PC-9 (cell line): Measurements from ENCODE around the gene UBE2Q2. TPM values are rescaled to one million over a fixed set of nuclear protein-coding genes. Genes with fewer than 3 reads are reported as not detected.

ENCODE experiments used
- BruUV-seq: library from RNA; stranded (reverse); fragments of 400-500 nt; replicated peaks from 2 replicates; lab custom pipeline; 2021; lab: Mats Ljungman, UMichigan
- CTCF ChIA-PET: fragments of 300-600 bp; sonication (Branson Sonifier 250); formaldehyde crosslinking; loops from one replicate; lab custom pipeline; 2022; ENCODE audit warnings: antibody characterized with exemption; lab: Charles Lee
- POLR2A ChIA-PET: fragments of 300-600 bp; sonication (Branson Sonifier 250); formaldehyde crosslinking; loops from one replicate; lab custom pipeline; 2022; ENCODE audit warnings: antibody characterized with exemption; ENCODE audit not compliant: unreplicated experiment; lab: Charles Lee
- DNase-seq, 2 experiments: peaks; one replicate each; pipeline versions ENCODE4 v3.0.0 to v3.0.0-alpha.2; 2015 to 2022; ENCODE audit warnings: mixed read lengths in 1 of 2
- H2AFZ ChIP-seq: fragments of 200-600 bp; sonication (generic); 2 replicates; pipeline ENCODE4 v1.8.1; 2017; ENCODE audit warnings: antibody characterized with exemption
- H3F3A ChIP-seq: fragments of 200-600 bp; sonication (generic); 2 replicates; pipeline ENCODE4 v1.8.1; 2017; ENCODE audit warnings: antibody characterized with exemption, mild to moderate bottlenecking, low read depth; ENCODE audit not compliant: insufficient read depth
- H3K27ac ChIP-seq: fragments of 200-600 bp; sonication (generic); 2 replicates; pipeline ENCODE4 v1.6.1; 2016; ENCODE audit warnings: mixed run types
- H3K27me3 ChIP-seq: fragments of 200-600 bp; sonication (generic); 2 replicates; pipeline ENCODE4 v1.6.1; 2016; ENCODE audit warnings: low read depth, mixed run types; ENCODE audit not compliant: insufficient read depth
- H3K36me3 ChIP-seq: fragments of 200-600 bp; sonication (generic); 2 replicates; pipeline ENCODE4 v1.6.1; 2016; ENCODE audit warnings: low read depth, mixed run types
- H3K4me1 ChIP-seq: fragments of 200-600 bp; sonication (generic); replicated peaks from 2 replicates; pipeline ENCODE4 v1.6.1; 2016; ENCODE audit warnings: mixed run types; ENCODE audit not compliant: insufficient read depth
- H3K4me2 ChIP-seq: fragments of 200-600 bp; sonication (generic); 2 replicates; pipeline ENCODE4 v1.6.1; 2017; ENCODE audit warnings: mixed run types
- H3K4me3 ChIP-seq: fragments of 200-600 bp; sonication (generic); 2 replicates; pipeline ENCODE4 v1.6.1; 2016; ENCODE audit warnings: mixed run types
- H3K79me2 ChIP-seq: fragments of 200-600 bp; sonication (generic); 2 replicates; pipeline ENCODE4 v1.6.1; 2017; ENCODE audit warnings: low read depth, mixed run types
- H3K9me2 ChIP-seq: fragments of 200-600 bp; sonication (generic); 2 replicates; pipeline ENCODE4 v1.8.1; 2017; ENCODE audit warnings: mild to moderate bottlenecking; ENCODE audit not compliant: insufficient read depth
- H3K9me3 ChIP-seq: fragments of 200-600 bp; sonication (generic); 2 replicates; pipeline ENCODE4 v1.8.1; 2016; ENCODE audit warnings: low read depth; ENCODE audit not compliant: insufficient read depth
- H4K20me1 ChIP-seq: fragments of 200-600 bp; sonication (generic); 2 replicates; pipeline ENCODE4 v1.8.1; 2017; ENCODE audit not compliant: insufficient read depth
- EZH2 ChIP-seq: fragments of 200-600 bp; sonication (generic); IDR thresholded peaks from 2 replicates; pipeline ENCODE4 v1.8.0; 2017; ENCODE audit warnings: antibody characterized with exemption, low read depth
- intact Hi-C: fragments of 100-400 bp; cut with micrococcal nuclease; formaldehyde crosslinking; loops from one replicate; pipeline ENCODE4 v1.10.0; 2022; ENCODE audit not compliant: unreplicated experiment
- total RNA-seq: library from RNA; stranded (reverse); gene quantifications from 2 replicates; pipeline ENCODE4 v1.2.3, GENCODE V29; 2021
- TF ChIP-seq, protein P1 (sequence below): fragments of 200-600 bp; sonication (generic); conservative IDR thresholded peaks from 2 replicates; pipeline ENCODE4 v1.6.1; 2017; ENCODE audit warnings: mixed run types, antibody characterized with exemption, mild to moderate bottlenecking, moderate library complexity

The UBE2Q2 gene
- total RNA-seq, 1 experiment from 2014 or later: 15.6 TPM

DNA sequence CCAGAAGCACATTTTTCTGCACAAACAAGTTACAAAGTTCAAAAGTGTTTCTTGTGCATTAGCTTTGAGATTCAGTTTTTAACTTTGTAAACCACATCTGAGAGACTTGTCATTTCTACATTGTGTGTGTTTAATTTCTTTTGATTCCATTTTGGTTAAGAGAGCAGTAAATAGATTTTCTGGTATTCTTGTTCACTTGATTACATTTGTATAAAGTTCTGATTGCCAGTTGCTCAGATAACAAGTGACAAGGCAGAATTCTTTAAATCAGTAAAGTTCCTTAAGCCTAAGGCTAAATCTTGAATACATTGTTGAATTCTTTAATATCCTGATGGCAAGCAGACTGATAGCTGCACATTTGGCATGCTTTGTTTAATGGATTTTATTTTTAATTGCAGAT lies 57.3 kb downstream of the UBE2Q2 start:
- no TSS peak for BruUV-seq
- ChIA-PET CTCF (interaction anchor here (0.6 kb wide), 1 partner anchor 92 kb away, joined by 11 read pairs; no protein-coding TSS in a partner anchor), POLR2A (no interaction called here)
- Histone ChIP-seq H3K4me3 (no peak overlapping the region), H3F3A (peaks cover 12% of the 10 kb centered on the region; the same call in 1 of the 2 replicates), H4K20me1 (no peaks in the 10 kb centered on the region), H3K79me2 (peaks cover 15% of the 10 kb centered on the region), H3K9me3 (no peaks in the 10 kb centered on the region), H3K27ac (no peak overlapping the region), H2AFZ (no peak overlapping the region), H3K36me3 (peaks cover 4% of the 10 kb centered on the region; the same call in 1 of the 2 replicates), H3K27me3 (no peaks in the 10 kb centered on the region), H3K9me2 (no peaks in the 10 kb centered on the region), H3K4me1 (peaks cover 16% of the 10 kb centered on the region), H3K4me2 (no peak overlapping the region)
- TF ChIP-seq, protein P1, sequence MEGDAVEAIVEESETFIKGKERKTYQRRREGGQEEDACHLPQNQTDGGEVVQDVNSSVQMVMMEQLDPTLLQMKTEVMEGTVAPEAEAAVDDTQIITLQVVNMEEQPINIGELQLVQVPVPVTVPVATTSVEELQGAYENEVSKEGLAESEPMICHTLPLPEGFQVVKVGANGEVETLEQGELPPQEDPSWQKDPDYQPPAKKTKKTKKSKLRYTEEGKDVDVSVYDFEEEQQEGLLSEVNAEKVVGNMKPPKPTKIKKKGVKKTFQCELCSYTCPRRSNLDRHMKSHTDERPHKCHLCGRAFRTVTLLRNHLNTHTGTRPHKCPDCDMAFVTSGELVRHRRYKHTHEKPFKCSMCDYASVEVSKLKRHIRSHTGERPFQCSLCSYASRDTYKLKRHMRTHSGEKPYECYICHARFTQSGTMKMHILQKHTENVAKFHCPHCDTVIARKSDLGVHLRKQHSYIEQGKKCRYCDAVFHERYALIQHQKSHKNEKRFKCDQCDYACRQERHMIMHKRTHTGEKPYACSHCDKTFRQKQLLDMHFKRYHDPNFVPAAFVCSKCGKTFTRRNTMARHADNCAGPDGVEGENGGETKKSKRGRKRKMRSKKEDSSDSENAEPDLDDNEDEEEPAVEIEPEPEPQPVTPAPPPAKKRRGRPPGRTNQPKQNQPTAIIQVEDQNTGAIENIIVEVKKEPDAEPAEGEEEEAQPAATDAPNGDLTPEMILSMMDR: no peak
- TF ChIP-seq EZH2: no peak
- DNase-seq: no peak
- intact Hi-C loops: loop anchor here (5.0 kb wide), 1 partner anchor 88 kb away; no protein-coding TSS in a partner anchor

DNA sequence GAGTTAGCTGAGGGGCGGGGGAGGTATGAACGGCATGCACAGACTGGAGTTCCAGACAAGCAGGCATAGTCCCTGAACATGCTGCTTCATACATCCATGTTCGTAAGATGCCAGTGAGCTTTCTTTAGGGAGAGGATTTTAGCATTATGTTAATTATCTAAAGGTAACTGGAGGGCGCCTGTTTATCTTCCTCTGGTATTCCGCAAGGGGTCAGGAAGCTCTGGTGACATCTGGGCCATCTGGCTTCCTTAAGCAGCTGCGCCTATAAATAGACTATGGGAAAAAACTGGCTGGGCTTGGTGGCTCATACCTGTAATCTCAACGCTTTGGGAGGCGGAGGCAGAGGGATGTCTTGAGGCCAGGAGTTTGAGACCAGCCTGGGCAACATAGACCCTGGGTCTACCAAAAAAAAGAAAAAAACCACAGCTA lies 58.9 kb downstream of the UBE2Q2 start:
- intact Hi-C loops: loop anchor here (5.0 kb wide), 1 partner anchor 90 kb away; no protein-coding TSS in a partner anchor

DNA sequence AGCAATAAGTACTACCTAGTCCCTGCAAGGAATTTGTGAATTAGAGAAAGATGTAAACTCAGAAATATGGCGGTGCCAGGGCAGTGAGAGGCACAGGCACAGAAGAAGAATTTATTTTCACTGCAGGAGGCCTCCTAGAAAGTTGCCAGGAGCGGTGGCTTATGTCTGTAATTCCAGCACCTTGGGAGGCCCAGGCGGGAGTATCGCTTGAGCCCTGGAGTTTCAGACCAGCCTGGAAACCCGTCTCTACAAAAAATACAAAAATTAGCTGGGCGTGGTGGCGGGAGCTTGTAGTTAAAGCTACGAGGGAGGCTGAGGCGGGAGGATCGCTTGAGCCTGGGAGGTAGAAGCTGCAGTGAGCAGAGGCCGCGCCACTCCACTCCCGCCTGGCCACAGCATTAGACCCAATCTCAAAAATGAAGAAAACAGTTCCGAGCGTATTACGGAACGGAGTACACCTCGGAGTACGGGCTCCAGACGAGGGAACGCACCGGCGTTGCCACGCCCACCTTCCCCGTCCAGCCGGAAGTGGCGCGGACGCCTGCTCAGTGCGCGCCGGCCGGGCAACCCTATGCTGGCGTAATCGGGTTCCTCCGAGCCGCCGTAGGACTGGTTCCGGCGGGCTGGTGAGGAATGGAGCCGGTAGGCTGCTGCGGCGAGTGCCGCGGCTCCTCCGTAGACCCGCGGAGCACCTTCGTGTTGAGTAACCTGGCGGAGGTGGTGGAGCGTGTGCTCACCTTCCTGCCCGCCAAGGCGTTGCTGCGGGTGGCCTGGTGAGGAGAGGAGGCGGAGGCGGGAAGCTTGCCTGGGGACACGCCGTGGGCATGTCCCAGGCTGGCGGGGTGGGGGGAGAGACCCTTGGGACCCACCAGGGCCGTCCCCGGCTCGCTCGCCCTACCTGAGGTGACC lies 60.3 kb downstream of the UBE2Q2 start, which contains the start of gene FBXO22:
TSS of gene FBXO22 (plus strand) at position 548 of the 909 bp plus-strand sequence. CDS start at position 634, 86 bp downstream.
- H3K36me3 ChIP-seq: peaks cover 8% of the 10 kb centered on the region; the same call in 1 of the 2 replicates
- peak within 1 kb of the TSS; percentile 73 for H3K4me2 ChIP-seq
- H3K9me3 ChIP-seq: no peaks in the 10 kb centered on the region
- 0 out of 2 replicates have a peak, but pooled peaks cover 3% of the 10 kb centered on the region for H4K20me1 ChIP-seq
- TF ChIP-seq, protein P1: no peak
- no peak for TF ChIP-seq EZH2
- H3K79me2 ChIP-seq: peaks cover 32% of the 10 kb centered on the region
- H2AFZ ChIP-seq: peak within 1 kb of the TSS; percentile 100
- no TSS peak for BruUV-seq
- POLR2A ChIA-PET: interaction anchor here (0.6 to 0.7 kb wide), 4 partner anchors 61 to 913 kb away, joined by 3 to 17 read pairs (median 4); partner anchors contain the start of gene SIN3A
- no peaks in the 10 kb centered on the region for H3K27me3 ChIP-seq
- CTCF ChIA-PET: interaction anchor here (0.7 kb wide), 2 partner anchors 26 to 182 kb away, joined by 3 to 5 read pairs; no protein-coding TSS in a partner anchor
- H3K27ac ChIP-seq: peak within 1 kb of the TSS; percentile 84
- peaks cover 12% of the 10 kb centered on the region; the same call in 1 of the 2 replicates for H3F3A ChIP-seq
- peaks cover 17% of the 10 kb centered on the region for H3K4me1 ChIP-seq
- peak; percentile 78 to 92 for DNase-seq
- intact Hi-C loops: loop anchor here (5.0 kb wide), 1 partner anchor 91 kb away; no protein-coding TSS in a partner anchor
- no peaks in the 10 kb centered on the region for H3K9me2 ChIP-seq
- H3K4me3 ChIP-seq: peak within 1 kb of the TSS; percentile 99

More for the DNA sequence above, 58.9 kb downstream of the UBE2Q2 start:
- Histone ChIP-seq H3K4me2 (peak overlapping the region; percentile 73; the same call in 1 of the 2 replicates), H2AFZ (no peak overlapping the region), H3K27me3 (no peaks in the 10 kb centered on the region), H3K4me3 (no peak overlapping the region), H3K9me3 (no peaks in the 10 kb centered on the region), H3K4me1 (peaks cover 17% of the 10 kb centered on the region), H3K79me2 (peaks cover 26% of the 10 kb centered on the region), H3K36me3 (peaks cover 5% of the 10 kb centered on the region; the same call in 1 of the 2 replicates), H3K9me2 (no peaks in the 10 kb centered on the region), H3F3A (peaks cover 12% of the 10 kb centered on the region; the same call in 1 of the 2 replicates), H3K27ac (0 out of 2 replicates have a peak overlapping the region, but pooled peaks have one; percentile 84), H4K20me1 (no peaks in the 10 kb centered on the region)
- POLR2A ChIA-PET: no interaction called here
- no peak for DNase-seq
- TF ChIP-seq EZH2: no peak
- TF ChIP-seq, protein P1: no peak
- CTCF ChIA-PET: no interaction called here
- no TSS peak for BruUV-seq
